Gastrocnemius medialis (tissue), 4 donors: ENCODE data around the gene FGF7.

Experiments
- CTCF ChIP-seq, 5 experiments: fragments of 450-650 bp in 3 of 5; fragments of 200-600 bp in 2 of 5; sonication (generic) in 2 of 5; IDR thresholded peaks in 4 of 5; conservative IDR thresholded peaks in 1 of 5; 1 replicate in 4 of 5; 2 replicates in 1 of 5; pipeline ENCODE4 v1.5.1; 2016 to 2019; ENCODE audit warnings: antibody characterized with exemption in 5 of 5, mild to moderate bottlenecking in 3 of 5, moderate library complexity in 3 of 5
- POLR2A ChIP-seq, 2 donors: fragments of 450-650 bp; IDR thresholded peaks; one replicate each; pipeline ENCODE4 v1.6.1; 2017; ENCODE audit warnings: antibody characterized with exemption in 2 of 2, mild to moderate bottlenecking in 2 of 2, moderate library complexity in 2 of 2

GRCh38 chr15:49406352-49407118, 16.5 kb upstream of the FGF7 start:
- no peak for TF ChIP-seq CTCF (IDR thresholded peaks at IDR 0.05 in 4 of 5, conservative IDR thresholded peaks at IDR 0.05 in 1 of 5)
- TF ChIP-seq POLR2A (IDR thresholded peaks at IDR 0.05): no peak
